ENCODE data around the gene ZNF532.

DNA sequence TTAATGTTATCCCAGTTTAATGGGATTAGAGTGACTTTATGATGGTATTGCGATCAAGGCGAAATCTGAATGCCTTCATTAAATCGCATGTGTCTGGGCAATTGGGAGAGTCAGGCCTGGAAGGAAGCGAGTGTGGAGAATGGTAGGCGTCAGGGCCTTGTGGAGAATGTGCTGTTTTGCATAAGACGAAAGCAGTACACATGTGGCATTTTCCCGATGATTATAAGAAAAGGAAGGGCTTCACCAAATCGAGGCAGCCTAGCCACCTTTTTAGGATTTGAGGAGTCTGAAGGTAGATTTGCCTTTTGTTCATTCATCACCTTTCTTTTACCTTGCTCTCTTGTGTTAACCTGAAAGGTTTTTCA, 1.0 kb downstream of the ZNF532 start:
- TF ChIP-seq, protein P1, sequence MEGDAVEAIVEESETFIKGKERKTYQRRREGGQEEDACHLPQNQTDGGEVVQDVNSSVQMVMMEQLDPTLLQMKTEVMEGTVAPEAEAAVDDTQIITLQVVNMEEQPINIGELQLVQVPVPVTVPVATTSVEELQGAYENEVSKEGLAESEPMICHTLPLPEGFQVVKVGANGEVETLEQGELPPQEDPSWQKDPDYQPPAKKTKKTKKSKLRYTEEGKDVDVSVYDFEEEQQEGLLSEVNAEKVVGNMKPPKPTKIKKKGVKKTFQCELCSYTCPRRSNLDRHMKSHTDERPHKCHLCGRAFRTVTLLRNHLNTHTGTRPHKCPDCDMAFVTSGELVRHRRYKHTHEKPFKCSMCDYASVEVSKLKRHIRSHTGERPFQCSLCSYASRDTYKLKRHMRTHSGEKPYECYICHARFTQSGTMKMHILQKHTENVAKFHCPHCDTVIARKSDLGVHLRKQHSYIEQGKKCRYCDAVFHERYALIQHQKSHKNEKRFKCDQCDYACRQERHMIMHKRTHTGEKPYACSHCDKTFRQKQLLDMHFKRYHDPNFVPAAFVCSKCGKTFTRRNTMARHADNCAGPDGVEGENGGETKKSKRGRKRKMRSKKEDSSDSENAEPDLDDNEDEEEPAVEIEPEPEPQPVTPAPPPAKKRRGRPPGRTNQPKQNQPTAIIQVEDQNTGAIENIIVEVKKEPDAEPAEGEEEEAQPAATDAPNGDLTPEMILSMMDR (IDR thresholded peaks at IDR 0.05) = no peak
- TF ChIP-seq POLR2AphosphoS5 (IDR thresholded peaks at IDR 0.05) = no peak
